HG03097 (cell line): Measurements from ENCODE around the gene STK11IP.

Experiments
- ATAC-seq: cut with Tn5 transposase; IDR thresholded peaks from one replicate; pipeline ENCODE4 v1.9.1; 2021; ENCODE audit not compliant: unreplicated experiment, low FRiP score

Gene STK11IP

GRCh38 chr2:219614076-219614860 lies 16.6 kb downstream of the STK11IP start:
- ATAC-seq, result no peak

GRCh38 chr2:219615036-219615435 lies 17.4 kb downstream of the STK11IP start:
- no peak for ATAC-seq

GRCh38 chr2:219615894-219616293 lies 18.2 kb downstream of the STK11IP start:
- ATAC-seq, result no peak

GRCh38 chr2:219616550-219616949 lies 18.9 kb downstream of the STK11IP start:
- no peak for ATAC-seq

GRCh38 chr2:219618733-219619122 lies 21.1 kb downstream of the STK11IP start:
- no peak for ATAC-seq

- ATAC-seq, result no peak
These were observed 21.6 kb downstream of the STK11IP start for GRCh38 chr2:219619235-219619634.

- ATAC-seq, result no peak
These were observed 22.9 kb downstream of the STK11IP start for GRCh38 chr2:219620546-219620945.

GRCh38 chr2:219621935-219622334 lies 24.3 kb downstream of the STK11IP start:
- no peak for ATAC-seq

- no peak for ATAC-seq
These were observed 24.8 kb downstream of the STK11IP start for GRCh38 chr2:219622472-219622871.

GRCh38 chr2:219624565-219624964 lies 26.9 kb downstream of the STK11IP start:
- ATAC-seq, result no peak

GRCh38 chr2:219625179-219625578 lies 27.5 kb downstream of the STK11IP start:
- ATAC-seq, result no peak

GRCh38 chr2:219626540-219626939 lies 28.9 kb downstream of the STK11IP start:
- no peak for ATAC-seq

GRCh38 chr2:219627103-219628100 lies 29.7 kb downstream of the STK11IP start, which contains the start of gene SLC4A3:
Gene SLC4A3 (plus strand): TSS chr2:219627630. CDS start chr2:219627993, 363 bp downstream.
- no peak for ATAC-seq

- ATAC-seq, result no peak
These were observed 30.8 kb downstream of the STK11IP start for GRCh38 chr2:219628235-219628985.

GRCh38 chr2:219628986-219629901 lies 31.6 kb downstream of the STK11IP start:
- ATAC-seq, result no peak

- no peak for ATAC-seq
These were observed 32.5 kb downstream of the STK11IP start for GRCh38 chr2:219629976-219630695.

- ATAC-seq, result no peak
These were observed 33.2 kb downstream of the STK11IP start for GRCh38 chr2:219630770-219631405.

GRCh38 chr2:219631406-219631891 lies 33.8 kb downstream of the STK11IP start:
- ATAC-seq, result no peak
